Measurements from ENCODE around the gene ABL1.
"Not testable (repeated sequence)": the region's sequence is repeated elsewhere in the genome, so short reads cannot be mapped to it uniquely, and the experiment has no call there.

ABL1 gene

GRCh38 chr9:130834371-130835336 lies at the start of gene ABL1:
TSS of gene ABL1 (plus strand) at chr9:130835254. CDS start at chr9:130835447, 193 bp downstream.
- no peak for DNase-seq (ENCODE audit: low read depth)

- no peak for DNase-seq (ENCODE audit: low read depth)
Observed at GRCh38 chr9:130785940-130786508, 49.0 kb upstream of the ABL1 start.

DNA sequence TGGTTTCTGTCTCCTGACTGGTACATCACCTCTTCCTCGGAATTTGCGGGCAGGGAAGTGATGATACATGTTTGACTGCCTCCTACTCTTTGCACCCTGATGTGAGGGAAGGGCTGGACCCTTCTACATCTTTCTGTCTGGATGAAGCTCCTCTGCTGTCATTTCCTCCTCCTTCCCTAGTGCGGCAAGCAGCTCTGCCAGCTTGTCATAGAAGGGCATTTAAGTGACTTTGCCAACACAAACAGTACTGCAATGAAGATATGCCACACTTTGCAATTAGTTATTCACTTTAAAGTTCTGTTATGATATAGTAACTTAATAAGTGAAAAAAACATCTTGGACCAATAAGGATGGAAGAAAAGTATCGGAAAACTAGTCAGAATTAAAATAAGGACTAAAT lies 48.5 kb upstream of the ABL1 start:
- DNase-seq (ENCODE audit: low read depth): no peak

DNA sequence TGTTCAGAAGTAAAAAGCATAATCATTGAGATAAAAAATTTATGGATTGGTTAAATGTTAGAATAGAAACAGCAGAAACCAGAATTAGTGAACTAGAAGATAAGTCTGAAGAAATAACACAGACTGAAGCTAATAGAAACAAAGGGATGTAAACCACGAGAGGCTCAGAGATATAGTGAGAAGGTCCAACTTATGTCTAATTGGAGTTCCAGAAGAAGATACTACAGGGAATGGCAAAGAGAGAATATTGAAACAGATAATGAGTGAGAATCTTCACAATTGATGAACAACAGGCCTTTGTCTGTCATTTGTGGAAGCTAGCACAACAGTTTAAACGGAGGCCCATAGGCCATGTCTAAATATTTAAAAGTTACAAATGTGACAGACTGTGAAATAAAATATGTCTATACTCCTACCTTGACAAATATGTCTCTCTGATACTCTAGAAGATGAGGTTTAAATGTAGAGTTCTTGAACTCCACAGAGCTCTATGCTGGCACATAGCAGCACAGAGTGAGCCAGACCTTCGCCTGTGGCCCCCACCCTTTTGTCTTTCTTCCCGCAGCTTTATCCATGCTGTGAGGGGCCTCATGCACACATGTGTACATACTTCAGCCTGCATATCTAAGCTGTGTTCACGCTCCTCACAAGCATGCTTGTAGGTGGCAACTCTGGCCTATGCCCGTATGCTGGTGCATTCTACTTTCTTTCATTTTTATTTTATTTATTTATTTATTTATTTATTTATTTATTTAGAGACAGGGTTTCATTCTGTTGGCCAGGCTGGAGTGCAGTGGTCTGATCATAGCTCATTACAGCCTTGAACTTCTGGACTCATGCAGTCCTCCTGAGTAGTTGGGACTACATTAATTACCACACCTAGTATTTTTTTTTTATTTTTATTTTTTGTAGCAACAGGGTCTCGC lies 45.0 kb upstream of the ABL1 start:
- no peak for DNase-seq (ENCODE audit: low read depth)

DNA sequence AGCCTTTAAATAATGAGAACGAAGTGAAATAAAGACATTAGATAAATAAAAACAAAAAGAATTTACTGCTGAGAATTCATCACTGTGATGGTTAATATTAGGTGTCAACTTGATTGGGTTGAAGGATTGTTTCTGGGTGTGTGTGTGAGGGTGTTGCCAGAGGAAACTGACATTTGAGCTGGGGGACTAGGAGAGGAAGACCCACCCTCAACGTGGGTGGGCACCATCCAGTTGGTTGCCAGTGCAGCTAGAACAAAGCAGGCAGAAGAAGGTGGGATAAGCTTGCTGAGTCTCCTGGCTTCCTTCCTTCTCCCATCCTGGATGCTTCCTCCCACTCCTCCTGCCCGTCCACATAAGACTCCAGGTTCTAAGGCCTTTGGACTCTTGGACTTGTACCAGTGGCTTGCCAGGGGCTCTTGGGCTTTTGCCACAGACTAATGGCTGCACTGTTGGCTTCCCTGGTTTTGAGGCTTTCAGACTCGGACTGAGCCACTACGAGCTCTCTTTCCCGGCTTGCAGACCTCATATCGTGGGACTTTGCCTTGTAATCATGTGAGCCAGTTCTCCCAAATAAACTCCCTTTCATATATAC lies 43.7 kb upstream of the ABL1 start:
- no peak for DNase-seq (ENCODE audit: low read depth)

- DNase-seq (ENCODE audit: low read depth): no peak
Observed at GRCh38 chr9:130793589-130793988, 41.5 kb upstream of the ABL1 start.

DNA sequence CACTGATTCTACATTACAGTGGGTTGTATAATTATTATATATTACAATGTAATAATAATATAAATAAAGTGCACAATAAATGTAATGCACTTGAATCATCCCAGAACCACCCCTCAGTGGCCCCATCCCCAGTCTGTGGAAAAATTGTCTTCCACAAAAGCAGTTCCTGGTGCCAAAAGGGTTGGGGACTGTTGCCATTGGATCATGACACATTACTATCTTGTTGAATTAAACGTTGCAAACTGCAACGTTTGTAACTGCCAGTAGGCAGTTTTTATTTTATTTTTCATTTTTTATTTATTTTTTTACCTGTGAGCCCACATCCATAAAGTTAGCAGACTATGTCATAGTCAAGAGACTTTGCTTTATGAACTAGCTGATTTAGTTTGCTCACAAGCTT lies 41.0 kb upstream of the ABL1 start:
- not testable (repeated sequence) for DNase-seq (ENCODE audit: low read depth)

DNA sequence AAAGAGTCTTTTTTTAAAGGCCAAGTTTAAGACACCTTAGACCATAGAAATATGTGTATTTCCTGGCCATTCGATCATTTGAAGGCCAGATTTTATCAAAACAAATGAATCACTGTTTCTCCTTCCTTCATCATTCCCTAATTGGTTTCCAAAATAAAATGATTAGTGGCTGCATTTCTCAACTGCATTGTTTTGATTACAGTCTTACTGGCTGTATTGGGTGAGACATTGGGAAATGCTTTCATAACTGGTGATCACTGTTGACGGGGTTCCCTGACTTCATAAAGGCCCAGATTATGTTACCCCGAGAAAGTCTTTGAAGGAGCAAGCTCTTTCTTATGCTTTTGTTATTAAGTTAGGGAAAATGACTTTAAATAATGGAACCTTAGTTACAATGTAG lies 40.6 kb upstream of the ABL1 start:
- DNase-seq (ENCODE audit: low read depth): not testable (repeated sequence)

DNA sequence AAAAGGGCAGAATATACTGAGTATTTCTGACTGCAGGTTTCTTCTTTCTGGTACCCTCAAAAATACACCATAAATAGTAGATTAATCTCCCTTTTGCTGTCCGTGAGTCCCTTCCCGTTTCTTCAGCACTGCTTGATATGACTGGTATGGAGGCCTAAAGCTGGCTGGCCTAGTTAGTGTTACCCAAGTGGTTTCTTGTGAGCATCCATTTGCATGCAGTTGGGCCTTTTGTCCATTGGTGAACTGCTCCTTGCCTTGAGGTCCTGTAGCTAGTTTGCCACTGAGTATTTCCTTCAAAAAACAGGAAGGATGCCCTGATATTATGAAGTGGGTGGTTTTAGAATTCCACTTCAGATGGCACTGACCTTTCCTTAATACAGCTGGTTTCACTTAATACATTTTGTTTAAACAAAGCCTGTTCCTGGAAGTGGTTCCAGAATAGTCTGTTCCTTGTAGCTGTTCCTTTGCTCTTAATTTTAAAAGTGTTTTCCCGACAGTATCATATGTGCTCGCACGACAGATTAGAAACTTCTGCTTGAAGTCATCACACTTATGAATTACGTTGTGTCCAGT lies 40.0 kb upstream of the ABL1 start:
- no peak for DNase-seq (ENCODE audit: low read depth)

DNA sequence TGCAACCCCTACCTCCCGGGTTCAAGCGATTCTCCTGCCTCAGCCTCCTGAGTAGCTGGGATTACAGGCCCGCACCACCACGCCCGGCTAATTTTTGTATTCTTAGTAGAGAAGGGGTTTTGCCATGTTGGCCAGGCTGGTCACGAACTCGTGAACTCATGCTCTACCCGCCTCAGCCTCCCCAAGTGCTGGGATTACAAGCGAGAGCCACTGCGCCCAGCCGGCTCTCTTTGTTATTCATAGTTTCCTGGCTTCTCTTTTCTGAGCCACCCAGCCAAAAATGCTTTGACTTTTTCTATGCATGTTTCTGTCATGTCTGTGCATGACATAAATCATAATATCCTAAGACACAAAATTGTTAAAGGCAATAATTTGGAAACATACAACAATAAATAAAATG lies 31.9 kb upstream of the ABL1 start:
- DNase-seq (ENCODE audit: low read depth): not testable (repeated sequence)

DNA sequence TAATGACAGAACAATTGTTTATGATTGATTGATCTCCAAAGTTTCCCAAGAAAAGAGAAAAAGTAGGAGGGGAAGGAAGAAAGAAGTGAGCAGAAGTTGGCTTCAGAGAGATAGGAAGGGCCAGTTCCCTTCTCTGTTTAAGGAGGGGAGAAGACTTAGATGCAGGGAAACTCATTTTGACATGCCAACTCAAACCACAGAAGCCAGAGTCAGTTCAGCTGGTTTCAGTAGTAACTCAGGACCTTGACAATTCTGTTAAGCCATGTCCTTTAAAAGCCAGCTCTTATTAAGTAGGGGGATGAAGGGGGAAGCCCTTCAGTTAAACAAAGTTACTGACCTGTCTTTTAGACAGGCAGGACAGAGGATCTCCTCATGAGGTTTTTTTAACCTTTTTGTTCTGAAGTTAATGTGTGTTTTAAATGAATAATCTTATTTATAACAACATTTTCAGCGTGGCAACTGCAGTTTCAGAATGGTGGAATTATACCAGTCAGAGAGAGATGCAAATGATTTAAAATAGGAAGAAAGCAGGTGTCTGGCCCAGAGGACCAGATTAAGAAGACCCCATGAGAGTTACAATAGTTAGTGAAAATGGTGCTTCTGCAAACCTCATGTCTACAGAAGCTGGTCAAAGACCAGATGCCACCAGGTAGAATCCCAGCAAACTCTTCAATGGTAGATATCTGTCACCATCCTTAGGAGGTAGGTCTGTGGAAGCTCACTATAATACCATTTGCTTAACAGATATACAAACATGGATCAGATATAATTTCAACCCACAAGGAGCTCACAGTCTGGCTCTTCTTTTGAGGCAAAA lies 29.3 kb upstream of the ABL1 start:
- no peak for DNase-seq (ENCODE audit: low read depth)

DNA sequence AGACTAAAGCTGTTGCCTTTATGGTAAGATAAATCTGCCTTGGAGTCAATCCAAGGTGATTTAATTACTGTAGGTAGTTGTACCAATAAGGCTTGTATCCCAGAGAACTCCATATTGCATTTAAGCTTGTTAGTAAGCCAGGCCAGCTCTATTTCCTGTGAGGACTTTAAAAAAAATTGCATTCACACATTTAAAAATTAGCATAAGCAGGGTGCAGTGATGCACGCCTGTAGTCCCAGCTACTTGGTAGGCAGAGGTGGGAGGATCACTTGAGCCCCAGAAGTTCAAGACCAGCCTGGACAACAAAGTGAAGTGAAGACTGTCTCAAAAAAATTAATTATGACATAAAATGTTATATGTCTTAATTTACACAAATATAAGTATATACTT lies 28.7 kb upstream of the ABL1 start:
- DNase-seq (ENCODE audit: low read depth): no peak

DNA sequence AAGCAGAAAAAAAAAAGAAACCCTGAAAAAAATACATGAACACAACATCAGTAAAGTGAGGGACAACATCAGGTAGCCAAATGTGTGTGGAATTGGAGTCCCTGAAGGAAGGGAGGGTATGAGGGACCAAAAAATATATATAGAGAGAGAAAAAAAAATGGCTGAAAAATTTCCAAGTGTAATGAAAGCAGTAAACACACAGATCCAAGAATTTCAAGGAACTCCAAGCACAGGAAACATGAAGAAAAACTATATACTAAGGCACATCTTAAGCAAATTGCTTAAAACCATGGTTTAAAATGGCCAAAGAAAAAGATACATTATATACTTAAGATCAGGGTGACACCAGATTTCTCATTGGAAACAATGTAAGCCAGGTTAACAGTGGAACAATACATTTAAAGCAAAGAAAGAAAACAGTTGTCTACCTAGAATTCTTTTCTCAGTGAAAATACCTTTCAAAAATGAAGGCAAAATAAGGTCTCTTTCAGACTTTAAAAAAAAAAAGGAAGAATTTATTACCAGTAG lies 24.4 kb upstream of the ABL1 start:
- DNase-seq (ENCODE audit: low read depth): no peak

- no peak for DNase-seq (ENCODE audit: low read depth)
Observed at GRCh38 chr9:130815242-130815808, 19.7 kb upstream of the ABL1 start.

DNA sequence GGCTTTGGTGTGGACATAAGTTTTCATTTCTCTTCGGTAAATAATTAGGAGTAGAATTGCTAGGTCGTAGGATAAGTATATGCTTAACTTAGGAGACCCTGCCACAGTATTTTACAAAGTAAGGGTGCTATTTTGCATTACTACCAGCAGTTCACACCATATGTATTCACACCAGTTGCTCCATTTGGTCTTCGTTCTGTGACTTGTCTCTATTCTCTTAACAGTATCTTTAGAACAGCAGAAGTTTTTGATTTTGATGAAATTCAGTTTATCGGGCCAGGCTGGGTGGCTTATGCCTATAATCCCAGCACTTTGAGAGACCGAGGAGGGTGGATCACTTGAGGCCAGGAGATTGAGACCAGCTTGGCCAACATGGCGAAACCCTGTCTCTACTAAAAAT lies 17.1 kb upstream of the ABL1 start:
- no peak for DNase-seq (ENCODE audit: low read depth)

DNA sequence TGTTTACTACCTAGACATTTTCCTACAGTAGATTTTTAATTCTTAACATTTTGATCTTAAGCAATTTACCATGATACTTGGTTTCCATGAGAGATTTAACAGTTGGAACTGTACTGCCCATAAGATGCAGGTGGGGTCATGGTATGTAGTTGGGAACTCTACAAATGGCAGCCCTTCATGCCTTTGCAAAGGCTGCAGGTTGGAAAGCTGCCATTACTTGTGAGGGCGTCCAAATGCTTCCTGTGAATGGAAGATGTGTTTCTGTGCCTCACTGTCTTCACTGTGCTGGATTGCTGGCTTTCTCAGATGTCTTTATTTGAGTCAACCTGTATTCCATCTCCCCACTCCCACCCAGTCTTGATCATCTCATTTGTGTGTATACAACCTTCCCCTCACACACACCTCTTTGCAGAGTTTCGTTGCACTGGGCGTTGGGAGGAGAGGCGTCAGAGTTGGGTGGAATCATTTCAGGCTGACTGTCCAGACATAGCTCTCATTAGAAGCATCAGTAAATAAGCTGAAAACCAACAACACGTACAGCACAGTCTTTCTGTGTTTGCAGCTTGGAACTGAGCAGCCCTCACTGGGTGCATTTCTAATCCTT lies 14.8 kb upstream of the ABL1 start:
- no peak for DNase-seq (ENCODE audit: low read depth)

DNA sequence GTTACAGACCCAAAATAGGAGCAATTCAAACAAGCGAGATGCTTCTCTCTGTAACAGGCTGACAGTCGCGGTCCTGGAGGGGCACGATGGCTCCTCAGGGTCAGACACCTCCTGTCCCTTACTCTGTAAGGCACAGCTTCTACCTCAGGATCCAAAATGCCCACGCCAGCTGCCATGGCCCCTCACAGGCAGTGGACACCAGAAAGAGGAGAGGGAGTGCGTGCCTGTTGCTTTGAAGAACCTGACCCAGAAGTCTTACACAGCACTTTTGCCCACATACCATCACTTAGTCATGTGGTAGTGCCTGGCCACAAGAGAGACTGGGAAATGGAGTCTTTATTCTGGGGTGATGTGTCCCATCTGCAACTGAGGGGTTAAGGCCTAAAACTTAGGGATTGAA lies 11.6 kb upstream of the ABL1 start:
- DNase-seq (ENCODE audit: low read depth): no peak

DNA sequence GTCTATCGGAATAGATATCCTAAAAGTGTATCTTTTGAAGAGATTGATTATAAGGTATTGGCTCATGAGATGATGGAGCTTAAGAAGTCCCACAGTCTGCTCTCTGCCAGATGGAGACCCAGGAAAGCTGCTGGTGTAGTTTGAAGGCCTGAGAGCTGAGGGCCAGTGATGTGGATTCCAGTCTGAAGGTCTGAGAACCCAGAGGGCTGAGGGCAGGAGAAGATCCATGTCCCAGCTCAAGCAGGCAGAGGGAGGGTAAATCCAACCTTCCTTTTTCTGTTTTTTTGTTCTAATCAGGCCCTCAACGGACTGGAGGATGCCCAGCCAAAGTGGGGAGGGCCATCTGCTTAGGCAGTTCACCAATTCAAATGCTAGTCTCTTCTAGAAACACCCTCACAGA lies 11.0 kb upstream of the ABL1 start:
- DNase-seq (ENCODE audit: low read depth): no peak

- DNase-seq (ENCODE audit: low read depth): no peak
Observed at GRCh38 chr9:130824643-130825350, 10.3 kb upstream of the ABL1 start.
